NCI-H1092 treated with DMSO at 0.1 percent for 48 hours (cell line): ENCODE results near the gene UBE2J1.
A peak's percentile ranks its signal among the peaks of the same experiment; 100 is the strongest.
"Not testable (repeated sequence)": the region's sequence is repeated elsewhere in the genome, so short reads cannot be mapped to it uniquely, and the experiment has no call there.

Experiments used
- DNase-seq: peaks from one replicate; lab custom pipeline; 2025; lab: John Stamatoyannopoulos, UW

The UBE2J1 gene

GRCh38 chr6:89320012-89320559 lies 32.4 kb downstream of the UBE2J1 start:
- DNase-seq = no peak

- no peak for DNase-seq
These were observed 35.5 kb downstream of the UBE2J1 start for GRCh38 chr6:89317067-89317466.

- no peak for DNase-seq
These were observed 37.2 kb downstream of the UBE2J1 start, which contains the start of gene GABRR2 for GRCh38 chr6:89315249-89315885. Gene GABRR2, minus strand, starts transcription at chr6:89315299. Its CDS starts 134 bp downstream, at chr6:89315165.

DNA sequence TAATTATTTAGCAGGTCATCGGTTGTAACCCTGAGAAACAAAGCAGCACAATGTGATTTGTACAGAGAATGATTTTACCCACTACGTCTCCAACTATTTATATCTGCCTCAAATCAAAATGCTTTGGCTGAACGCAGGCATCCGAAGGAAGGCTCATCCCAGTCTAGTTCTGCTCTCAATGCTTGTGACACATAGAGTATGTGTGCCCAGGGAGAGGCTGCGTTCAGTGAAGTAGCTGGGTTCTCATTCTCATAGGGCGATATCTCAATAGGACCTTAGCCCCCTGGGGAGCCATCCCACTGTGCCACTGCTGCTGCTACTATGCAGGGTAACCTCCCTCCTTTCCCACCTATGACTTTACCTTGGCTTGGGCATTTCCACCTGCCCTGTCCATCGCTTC lies 37.8 kb downstream of the UBE2J1 start:
- DNase-seq = no peak

DNA sequence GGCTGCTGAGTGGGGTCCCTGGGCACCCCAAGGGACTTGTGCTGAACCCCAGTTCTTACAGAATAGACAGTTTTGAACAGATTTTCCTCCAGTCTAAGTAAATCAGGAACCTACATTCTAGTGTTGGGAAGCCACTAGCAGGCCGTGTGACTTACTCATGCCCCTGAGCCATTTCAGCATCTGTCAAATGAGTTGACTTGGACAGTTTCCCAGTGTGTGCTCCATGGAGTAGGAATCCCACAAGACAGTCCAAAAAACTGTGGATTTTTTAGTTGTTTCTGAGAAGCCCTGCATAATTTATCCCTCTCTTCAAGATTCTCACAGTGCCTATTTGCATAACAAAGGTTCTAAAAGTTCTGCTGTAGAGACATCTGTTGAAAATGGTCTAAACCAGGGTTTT lies 39.5 kb downstream of the UBE2J1 start:
- peak; percentile 1 for DNase-seq

DNA sequence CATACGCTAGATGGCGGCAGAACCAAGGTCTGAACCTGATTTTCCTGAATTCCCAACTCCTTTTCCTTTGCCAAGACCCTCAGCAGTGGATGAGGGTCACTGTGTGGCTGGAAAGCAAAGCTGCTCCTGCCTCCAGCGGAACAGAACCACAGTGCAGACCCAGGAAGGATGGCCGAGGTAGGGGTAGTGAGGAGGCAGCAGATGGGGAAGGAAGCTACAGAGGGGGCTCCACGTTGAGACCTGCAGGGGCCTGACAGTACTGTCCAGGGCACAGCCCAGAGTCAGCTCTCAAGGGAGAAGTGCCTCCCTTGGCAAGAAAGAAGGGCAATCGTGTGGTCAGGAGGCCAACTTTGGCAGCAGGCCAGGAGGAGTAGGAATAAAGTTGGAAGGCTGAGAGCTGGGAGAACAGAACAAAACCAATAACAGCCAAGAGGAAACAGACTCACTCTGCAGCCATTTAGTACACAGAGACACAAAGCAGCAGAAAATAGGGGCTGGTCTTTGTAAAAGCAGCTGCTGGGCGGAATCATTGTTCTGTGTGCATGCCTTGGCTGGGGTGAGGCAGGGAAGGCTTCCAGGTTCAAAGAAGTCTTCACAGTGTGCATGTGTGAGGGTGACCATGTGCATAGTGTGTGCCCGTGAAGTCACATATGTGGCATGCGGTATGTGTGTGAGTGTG lies 40.5 kb downstream of the UBE2J1 start:
- DNase-seq = peak; percentile 1

GRCh38 chr6:89311530-89311852 lies 41.0 kb downstream of the UBE2J1 start:
- DNase-seq = no peak

- no peak for DNase-seq
These were observed 41.6 kb downstream of the UBE2J1 start for GRCh38 chr6:89310929-89311328.

DNA sequence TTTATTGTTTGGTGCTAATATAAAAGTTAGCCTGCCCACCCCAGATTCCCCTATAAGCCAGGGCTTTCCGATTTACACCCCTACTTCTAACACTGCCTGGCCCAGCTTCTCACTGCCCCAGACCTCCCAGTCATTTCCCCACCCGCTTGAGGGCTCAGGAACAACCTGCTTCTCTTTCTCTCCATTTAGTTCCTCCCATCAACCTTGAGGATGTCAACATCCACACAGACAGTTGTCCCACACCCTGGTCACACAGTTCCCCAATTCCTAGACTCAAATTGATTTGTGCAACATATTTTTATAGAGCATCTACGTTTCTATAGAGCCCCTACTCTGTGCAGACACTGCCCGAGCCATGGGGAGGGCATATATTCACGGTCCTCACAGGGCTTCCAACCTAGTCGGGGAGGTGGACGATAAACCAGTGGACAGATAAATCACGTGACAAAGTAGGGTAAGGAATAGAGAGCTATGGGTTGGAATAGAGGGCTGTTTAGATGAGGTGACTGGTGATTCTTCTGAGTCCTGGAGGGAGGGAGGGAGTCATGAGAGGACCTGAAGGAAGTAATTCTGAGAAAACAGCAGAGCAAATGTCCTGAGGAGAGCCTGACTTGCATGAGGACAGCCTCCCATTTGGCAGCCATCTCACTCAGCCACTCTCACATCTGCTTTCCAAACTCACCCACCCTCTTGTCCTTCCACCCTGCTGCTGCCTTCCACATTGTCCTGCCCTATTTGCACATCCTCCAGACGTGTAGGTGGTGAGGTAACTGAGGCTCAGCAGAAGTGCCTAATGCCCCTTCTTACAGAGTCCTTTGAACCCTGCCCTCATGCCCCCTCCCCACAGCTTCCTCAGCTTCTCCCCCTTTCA lies 43.8 kb downstream of the UBE2J1 start:
- DNase-seq = no peak

DNA sequence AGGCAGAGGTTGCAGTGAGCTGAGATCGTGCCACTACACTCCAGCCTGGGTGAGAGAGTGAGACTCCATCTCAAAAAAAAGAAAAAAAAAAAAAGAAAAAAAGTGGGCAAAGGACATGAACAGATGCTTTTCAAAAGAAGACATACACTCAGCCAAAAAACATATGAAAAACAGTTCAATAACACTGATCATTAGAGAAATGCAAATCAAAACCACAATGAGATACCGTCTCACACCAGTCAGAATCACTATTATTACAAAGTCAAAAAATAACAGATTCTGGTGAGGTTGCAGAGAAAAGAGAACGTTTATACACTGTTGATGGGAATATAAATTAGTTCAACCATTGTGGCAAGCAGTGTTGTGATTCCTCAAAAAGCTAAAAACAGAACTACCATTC lies 48.0 kb downstream of the UBE2J1 start:
- not testable (repeated sequence) for DNase-seq

DNA sequence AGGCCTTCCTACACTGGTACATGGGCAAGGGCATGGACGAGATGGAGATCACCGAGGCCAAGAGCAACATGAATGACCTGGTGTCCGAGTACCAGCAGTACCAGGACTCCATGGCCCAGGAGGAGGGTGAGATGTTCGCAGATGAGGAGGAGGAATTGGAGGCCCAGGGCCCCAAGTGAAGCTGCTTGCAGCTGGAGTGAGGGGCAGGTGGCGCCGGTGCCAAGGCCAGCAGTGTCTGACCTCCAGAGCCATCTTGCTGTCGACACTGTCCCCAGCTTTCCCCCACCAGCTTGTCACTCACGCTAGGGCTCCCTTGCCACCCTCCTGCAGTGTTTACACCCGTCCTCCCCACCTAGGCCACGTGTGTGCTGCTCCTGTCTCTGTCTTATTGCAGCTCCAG lies 49.6 kb downstream of the UBE2J1 start:
- DNase-seq = no peak

DNA sequence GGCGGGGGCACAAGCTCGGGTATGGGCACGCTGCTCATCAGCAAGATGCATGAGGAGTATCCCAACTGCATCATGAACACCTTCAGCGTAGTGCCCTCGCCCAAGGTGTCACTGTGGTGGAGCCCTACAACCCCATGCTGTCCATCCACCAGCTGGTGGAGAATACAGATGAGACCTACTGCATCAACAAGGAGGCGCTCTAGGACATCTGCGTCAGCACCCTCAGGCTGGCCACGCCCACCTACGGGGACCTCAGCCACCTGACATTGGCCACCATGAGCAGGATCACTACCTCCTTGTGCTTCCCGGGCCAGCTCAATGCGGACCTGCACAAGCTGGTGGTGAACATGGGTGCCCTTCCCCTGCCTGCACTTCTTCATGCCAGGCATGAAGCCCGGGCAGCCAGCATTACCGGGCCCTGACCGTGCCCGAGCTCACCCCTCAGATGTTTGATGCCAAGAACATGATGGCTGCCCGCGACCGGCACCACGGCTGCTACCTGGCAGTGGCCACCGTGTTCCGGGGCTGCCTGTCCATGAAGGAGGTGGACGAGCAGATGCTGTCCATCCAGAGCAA lies 50.2 kb downstream of the UBE2J1 start:
- DNase-seq = no peak

DNA sequence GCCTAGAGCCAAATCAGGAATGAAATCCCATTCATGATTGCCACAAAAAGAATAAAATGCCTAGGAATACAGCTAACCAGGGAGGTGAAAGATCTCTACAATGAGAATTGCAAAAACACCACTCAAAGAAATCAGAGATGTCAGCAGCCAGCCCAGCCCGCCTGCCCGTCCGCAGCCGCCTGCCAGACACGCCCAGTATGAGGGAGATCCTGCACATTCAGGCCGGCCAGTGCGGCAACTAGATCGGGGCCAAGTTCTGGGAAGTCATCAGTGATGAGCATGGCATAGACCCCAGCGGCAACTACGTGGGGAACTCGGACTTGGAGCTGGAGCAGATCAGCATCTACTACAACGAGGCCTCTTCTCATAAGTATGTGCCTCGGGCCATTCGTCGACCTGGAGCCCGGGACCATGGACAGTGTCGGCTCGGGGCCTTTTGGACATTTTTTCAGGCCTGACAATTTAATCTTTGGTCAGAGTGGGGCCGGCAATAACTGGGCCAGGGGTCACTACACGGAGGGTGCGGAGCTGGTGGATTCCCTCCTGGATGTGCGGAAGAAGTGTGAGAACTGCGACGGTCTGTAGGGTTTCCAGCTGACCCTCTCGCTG lies 50.8 kb downstream of the UBE2J1 start:
- DNase-seq = no peak

- no peak for DNase-seq
These were observed 53.1 kb downstream of the UBE2J1 start for GRCh38 chr6:89299466-89299850.

GRCh38 chr6:89298680-89299465 lies 53.6 kb downstream of the UBE2J1 start:
- DNase-seq = no peak

- DNase-seq = no peak
These were observed 54.7 kb downstream of the UBE2J1 start for GRCh38 chr6:89297695-89298351.

DNA sequence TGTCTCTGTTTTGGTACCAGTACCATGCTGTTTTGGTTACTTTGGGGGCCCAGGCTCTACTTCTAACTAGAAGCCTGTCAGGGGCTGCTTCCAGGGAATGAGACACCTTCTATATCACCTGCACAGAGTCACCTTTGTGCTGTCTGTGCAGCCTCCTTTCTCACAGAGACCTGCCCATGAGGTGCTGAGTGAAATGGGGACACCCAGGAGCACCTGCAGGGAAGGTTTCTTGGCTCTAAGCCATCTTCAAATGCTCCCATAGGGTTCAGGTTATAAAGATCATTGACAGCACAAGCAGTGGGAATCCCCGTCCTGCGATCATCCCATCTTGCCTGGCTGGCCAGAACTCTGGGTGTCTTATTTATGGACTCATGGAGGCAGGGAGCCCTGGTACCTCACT lies 56.5 kb downstream of the UBE2J1 start:
- DNase-seq = no peak

DNA sequence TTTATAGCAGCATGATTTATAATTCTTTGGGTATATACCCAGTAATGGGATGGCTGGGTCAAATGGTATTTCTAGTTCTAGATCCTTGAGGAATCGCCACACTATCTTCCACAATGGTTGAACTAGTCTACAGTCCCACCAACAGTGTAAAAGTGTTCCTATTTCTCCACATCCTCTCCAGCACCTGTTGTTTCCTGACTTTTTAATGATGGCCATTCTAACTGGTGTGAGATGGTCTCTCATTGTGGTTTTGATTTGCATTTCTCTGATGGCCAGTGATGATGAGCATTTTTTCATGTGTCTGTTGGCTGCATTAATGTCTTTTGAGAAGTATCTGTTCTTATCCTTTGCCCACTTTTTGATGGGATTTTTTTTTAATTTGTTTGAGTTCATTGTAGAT lies 57.4 kb downstream of the UBE2J1 start:
- not testable (repeated sequence) for DNase-seq

DNA sequence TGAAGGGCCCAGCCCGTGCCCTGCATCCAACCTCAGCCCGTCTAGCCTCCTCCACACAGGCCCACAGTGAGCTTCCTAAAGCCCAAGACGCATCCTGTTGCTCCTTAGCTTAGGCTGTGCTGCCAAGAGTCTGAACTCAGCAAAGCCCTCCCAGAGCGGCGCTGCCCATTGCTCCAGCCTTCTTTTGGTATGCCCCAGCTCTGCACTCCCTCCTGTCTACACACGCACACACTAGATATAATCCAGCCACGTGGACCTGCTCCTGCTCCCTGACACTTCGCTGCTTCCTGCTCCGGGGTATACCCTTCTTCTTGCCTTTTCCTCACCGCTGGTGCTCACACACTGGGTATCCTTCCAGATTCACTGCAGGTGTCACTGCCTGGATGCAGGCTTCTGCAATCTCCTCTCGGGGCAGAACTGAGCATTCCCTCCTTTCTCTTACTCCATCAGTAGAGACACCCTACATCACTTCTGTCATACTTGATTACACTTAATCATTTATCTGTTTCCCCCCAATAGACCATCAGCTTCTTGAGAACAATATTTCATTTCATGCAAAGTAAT lies 61.2 kb downstream of the UBE2J1 start:
- DNase-seq = no peak
